Neural cell (in vitro differentiated cells): ENCODE data around the gene SLC2A4. TPM values are rescaled to one million over a fixed set of nuclear protein-coding genes. Genes with fewer than 3 reads are reported as not detected.
A peak's percentile ranks its signal among the peaks of the same experiment; 100 is the strongest.

Source experiments
- H2AFZ ChIP-seq: fragments of 200-600, 300-800 bp; sonication (generic), shearing (Covaris generic); 2 replicates; pipeline ENCODE4 v1.6.0; 2014; ENCODE audit warnings: low read depth, mild to moderate bottlenecking, antibody characterized with exemption, low read length, moderate library complexity
- H3F3A ChIP-seq: fragments of 200-600 bp; shearing (Covaris generic); 2 replicates; pipeline ENCODE4 v1.6.1; 2016; ENCODE audit warnings: mild to moderate bottlenecking, moderate library complexity, mixed read lengths, antibody characterized with exemption, low read length; ENCODE audit not compliant: insufficient read depth, poor library complexity, severe bottlenecking
- H3K27ac ChIP-seq: fragments of 200-600, 300-800 bp; sonication (generic), shearing (Covaris generic); 2 replicates; pipeline ENCODE4 v1.5.1; 2014; ENCODE audit warnings: mild to moderate bottlenecking, low read length, moderate library complexity
- H3K27me3 ChIP-seq: fragments of 300-800, 200-600 bp; sonication (generic), shearing (Covaris generic); 2 replicates; pipeline ENCODE4 v1.6.0; 2014; ENCODE audit warnings: mild to moderate bottlenecking, low read depth, low read length, moderate library complexity; ENCODE audit not compliant: insufficient read depth
- H3K36me3 ChIP-seq: fragments of 300-800, 200-600 bp; sonication (generic), shearing (Covaris generic); 2 replicates; pipeline ENCODE4 v1.5.1; 2014; ENCODE audit warnings: mild to moderate bottlenecking, antibody characterized with exemption, low read length, moderate library complexity; ENCODE audit not compliant: insufficient read depth
- H3K4me2 ChIP-seq: fragments of 300-800, 200-600 bp; sonication (generic), shearing (Covaris generic); 2 replicates; pipeline ENCODE4 v1.6.0; 2014; ENCODE audit warnings: mild to moderate bottlenecking, low read length
- H3K4me3 ChIP-seq: fragments of 300-800, 200-600 bp; sonication (generic), shearing (Covaris generic); 2 replicates; pipeline ENCODE4 v1.5.1; 2014; ENCODE audit warnings: mild to moderate bottlenecking, low read length, moderate library complexity
- H3K79me2 ChIP-seq: fragments of 200-600 bp; shearing (Covaris generic); replicated peaks from 2 replicates; pipeline ENCODE4 v1.6.0; 2014; ENCODE audit warnings: mild to moderate bottlenecking, low read length, moderate library complexity; ENCODE audit not compliant: insufficient read depth
- H3K9ac ChIP-seq: fragments of 300-800, 200-600 bp; sonication (generic), shearing (Covaris generic); 2 replicates; pipeline ENCODE4 v1.6.1; 2016; ENCODE audit warnings: mild to moderate bottlenecking, low read length, mixed read lengths
- H3K9me2 ChIP-seq: fragments of 200-600 bp; shearing (Covaris generic); 2 replicates; pipeline ENCODE4 v1.6.1; 2016; ENCODE audit warnings: mild to moderate bottlenecking, low read length, mixed read lengths; ENCODE audit not compliant: insufficient read depth
- H3K9me3 ChIP-seq: fragments of 200-600, 300-800 bp; sonication (generic), shearing (Covaris generic); 2 replicates; pipeline ENCODE4 v1.6.1; 2016; ENCODE audit warnings: mild to moderate bottlenecking, mixed run types, low read length, moderate library complexity, mixed read lengths
- H4K20me1 ChIP-seq: fragments of 200-600 bp; shearing (Covaris generic); 2 replicates; pipeline ENCODE4 v1.6.1; 2016; ENCODE audit warnings: mild to moderate bottlenecking, mixed run types; ENCODE audit not compliant: insufficient read depth
- EP300 ChIP-seq: fragments of 450-650 bp; conservative IDR thresholded peaks from 2 replicates; pipeline ENCODE4 v1.6.1; 2014; ENCODE audit warnings: antibody characterized with exemption, mild to moderate bottlenecking, moderate library complexity; ENCODE audit not compliant: poor library complexity, severe bottlenecking
- EZH2 ChIP-seq: fragments of 200-600, 300-800 bp; shearing (Covaris generic), sonication (generic); IDR thresholded peaks from 2 replicates; pipeline ENCODE4 v1.6.1; 2014; ENCODE audit warnings: antibody characterized with exemption, low read length, borderline replicate concordance, mild to moderate bottlenecking; ENCODE audit not compliant: insufficient read depth, poor library complexity, severe bottlenecking
- MXI1 ChIP-seq: fragments of 450-650 bp; conservative IDR thresholded peaks from 2 replicates; pipeline ENCODE4 v1.6.1; 2014; ENCODE audit warnings: antibody characterized with exemption, mild to moderate bottlenecking; ENCODE audit not compliant: poor library complexity, severe bottlenecking
- POLR2AphosphoS5 ChIP-seq: IDR thresholded peaks from 2 replicates; pipeline ENCODE4 v1.6.1; 2012
- RAD21 ChIP-seq: fragments of 450-650 bp; conservative IDR thresholded peaks from 2 replicates; pipeline ENCODE4 v1.6.1; 2014; ENCODE audit warnings: antibody characterized with exemption, mild to moderate bottlenecking, moderate library complexity
- SMC3 ChIP-seq: fragments of 450-650 bp; conservative IDR thresholded peaks from 2 replicates; pipeline ENCODE4 v1.6.1; 2014; ENCODE audit warnings: antibody characterized with exemption, mild to moderate bottlenecking, moderate library complexity; ENCODE audit not compliant: poor library complexity
- TAF1 ChIP-seq: IDR thresholded peaks from 2 replicates; pipeline ENCODE4 v1.6.1; 2012; ENCODE audit warnings: low read depth
- polyA plus RNA-seq: library from polyadenylated mRNA; depleted of rRNA; stranded (reverse); fragments of >200 nt; gene quantifications from 2 replicates; pipeline ENCODE4 v1.2.3, GENCODE V29; 2014
- TF ChIP-seq, protein P1 (sequence below): fragments of 450-650 bp; IDR thresholded peaks from 2 replicates; pipeline ENCODE4 v1.5.1; 2014; ENCODE audit warnings: antibody characterized with exemption, mild to moderate bottlenecking, moderate library complexity; ENCODE audit not compliant: poor library complexity, severe bottlenecking
- TF ChIP-seq, protein P2 (sequence below): IDR thresholded peaks from 2 replicates; pipeline ENCODE4 v1.6.1; 2012; ENCODE audit warnings: borderline replicate concordance

Gene SLC2A4
- polyA plus RNA-seq, 1 donor from 2014 or later, result not detected

DNA sequence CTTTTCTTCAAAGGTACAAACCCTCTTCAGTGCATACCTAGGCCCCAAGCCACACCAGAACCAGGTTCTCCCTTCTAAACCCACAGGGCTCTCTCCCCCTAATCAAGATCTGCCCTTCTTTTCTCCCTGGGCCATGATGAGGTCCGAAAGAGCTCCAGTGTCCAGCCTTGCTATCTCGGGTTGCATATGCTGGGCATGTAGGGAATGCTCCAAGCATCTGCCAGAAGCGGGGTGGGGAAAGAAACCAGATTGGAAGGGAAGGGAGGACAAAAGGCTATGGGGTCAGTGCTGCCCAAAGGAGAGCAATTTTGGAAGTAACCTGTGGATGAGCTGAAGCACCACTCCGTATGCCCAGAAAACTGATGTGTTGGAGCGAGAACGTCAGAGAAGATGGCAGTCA is 32.3 kb upstream of the SLC2A4 start:
- H3K4me3 ChIP-seq, result peak overlapping the region; percentile 70
- TF ChIP-seq SMC3 (no peak), MXI1 (no peak), EP300 (no peak), TAF1 (no peak), EZH2 (no peak), POLR2AphosphoS5 (no peak), RAD21 (no peak)
- TF ChIP-seq, protein P1, sequence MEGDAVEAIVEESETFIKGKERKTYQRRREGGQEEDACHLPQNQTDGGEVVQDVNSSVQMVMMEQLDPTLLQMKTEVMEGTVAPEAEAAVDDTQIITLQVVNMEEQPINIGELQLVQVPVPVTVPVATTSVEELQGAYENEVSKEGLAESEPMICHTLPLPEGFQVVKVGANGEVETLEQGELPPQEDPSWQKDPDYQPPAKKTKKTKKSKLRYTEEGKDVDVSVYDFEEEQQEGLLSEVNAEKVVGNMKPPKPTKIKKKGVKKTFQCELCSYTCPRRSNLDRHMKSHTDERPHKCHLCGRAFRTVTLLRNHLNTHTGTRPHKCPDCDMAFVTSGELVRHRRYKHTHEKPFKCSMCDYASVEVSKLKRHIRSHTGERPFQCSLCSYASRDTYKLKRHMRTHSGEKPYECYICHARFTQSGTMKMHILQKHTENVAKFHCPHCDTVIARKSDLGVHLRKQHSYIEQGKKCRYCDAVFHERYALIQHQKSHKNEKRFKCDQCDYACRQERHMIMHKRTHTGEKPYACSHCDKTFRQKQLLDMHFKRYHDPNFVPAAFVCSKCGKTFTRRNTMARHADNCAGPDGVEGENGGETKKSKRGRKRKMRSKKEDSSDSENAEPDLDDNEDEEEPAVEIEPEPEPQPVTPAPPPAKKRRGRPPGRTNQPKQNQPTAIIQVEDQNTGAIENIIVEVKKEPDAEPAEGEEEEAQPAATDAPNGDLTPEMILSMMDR, result no peak
- TF ChIP-seq, protein P2, sequence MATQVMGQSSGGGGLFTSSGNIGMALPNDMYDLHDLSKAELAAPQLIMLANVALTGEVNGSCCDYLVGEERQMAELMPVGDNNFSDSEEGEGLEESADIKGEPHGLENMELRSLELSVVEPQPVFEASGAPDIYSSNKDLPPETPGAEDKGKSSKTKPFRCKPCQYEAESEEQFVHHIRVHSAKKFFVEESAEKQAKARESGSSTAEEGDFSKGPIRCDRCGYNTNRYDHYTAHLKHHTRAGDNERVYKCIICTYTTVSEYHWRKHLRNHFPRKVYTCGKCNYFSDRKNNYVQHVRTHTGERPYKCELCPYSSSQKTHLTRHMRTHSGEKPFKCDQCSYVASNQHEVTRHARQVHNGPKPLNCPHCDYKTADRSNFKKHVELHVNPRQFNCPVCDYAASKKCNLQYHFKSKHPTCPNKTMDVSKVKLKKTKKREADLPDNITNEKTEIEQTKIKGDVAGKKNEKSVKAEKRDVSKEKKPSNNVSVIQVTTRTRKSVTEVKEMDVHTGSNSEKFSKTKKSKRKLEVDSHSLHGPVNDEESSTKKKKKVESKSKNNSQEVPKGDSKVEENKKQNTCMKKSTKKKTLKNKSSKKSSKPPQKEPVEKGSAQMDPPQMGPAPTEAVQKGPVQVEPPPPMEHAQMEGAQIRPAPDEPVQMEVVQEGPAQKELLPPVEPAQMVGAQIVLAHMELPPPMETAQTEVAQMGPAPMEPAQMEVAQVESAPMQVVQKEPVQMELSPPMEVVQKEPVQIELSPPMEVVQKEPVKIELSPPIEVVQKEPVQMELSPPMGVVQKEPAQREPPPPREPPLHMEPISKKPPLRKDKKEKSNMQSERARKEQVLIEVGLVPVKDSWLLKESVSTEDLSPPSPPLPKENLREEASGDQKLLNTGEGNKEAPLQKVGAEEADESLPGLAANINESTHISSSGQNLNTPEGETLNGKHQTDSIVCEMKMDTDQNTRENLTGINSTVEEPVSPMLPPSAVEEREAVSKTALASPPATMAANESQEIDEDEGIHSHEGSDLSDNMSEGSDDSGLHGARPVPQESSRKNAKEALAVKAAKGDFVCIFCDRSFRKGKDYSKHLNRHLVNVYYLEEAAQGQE, result no peak
- H3F3A ChIP-seq, result no peaks in the 10 kb centered on the region
- H3K27me3 ChIP-seq, result no peaks in the 10 kb centered on the region
- no peak overlapping the region for H2AFZ ChIP-seq
- H4K20me1 ChIP-seq, result no peaks in the 10 kb centered on the region
- no peaks in the 10 kb centered on the region for H3K36me3 ChIP-seq
- no peak overlapping the region for H3K27ac ChIP-seq
- H3K4me2 ChIP-seq, result peak overlapping the region; percentile 51
- no peak overlapping the region for H3K9ac ChIP-seq
- H3K9me3 ChIP-seq, result no peaks in the 10 kb centered on the region
- no peaks in the 10 kb centered on the region for H3K9me2 ChIP-seq
- peaks cover 55% of the 10 kb centered on the region for H3K79me2 ChIP-seq

DNA sequence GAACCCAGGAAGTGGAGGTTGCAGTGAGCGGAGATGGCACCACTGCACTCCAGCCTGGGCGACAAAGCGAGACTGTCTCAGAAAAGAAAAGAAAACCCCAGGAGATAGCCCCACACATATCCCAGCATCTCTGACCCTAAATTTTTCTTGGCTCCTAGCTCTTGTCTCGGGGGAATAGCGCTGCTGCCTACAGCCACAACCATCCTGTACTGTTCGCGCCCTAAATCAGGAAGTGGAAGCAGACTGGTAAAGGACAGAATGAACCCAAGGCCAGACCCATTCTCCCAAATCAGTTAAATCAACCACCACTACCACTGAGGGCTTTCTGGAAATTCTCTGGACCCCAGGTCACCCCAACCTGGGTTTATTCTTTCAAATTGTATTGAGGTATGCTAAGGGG is 31.7 kb upstream of the SLC2A4 start:
- Histone ChIP-seq H3F3A (no peaks in the 10 kb centered on the region), H3K9me3 (no peaks in the 10 kb centered on the region), H3K27me3 (no peaks in the 10 kb centered on the region), H3K79me2 (peaks cover 55% of the 10 kb centered on the region), H3K36me3 (no peaks in the 10 kb centered on the region), H3K4me3 (peak overlapping the region; percentile 70), H3K4me2 (peak overlapping the region; percentile 80), H3K9ac (peak overlapping the region; percentile 88), H3K9me2 (no peaks in the 10 kb centered on the region), H2AFZ (no peak overlapping the region), H4K20me1 (no peaks in the 10 kb centered on the region), H3K27ac (no peak overlapping the region)
- no peak for TF ChIP-seq EZH2
- TF ChIP-seq, protein P2, result no peak
- TF ChIP-seq MXI1, result no peak
- no peak for TF ChIP-seq TAF1
- TF ChIP-seq, protein P1, result no peak
- TF ChIP-seq EP300, result no peak
- no peak for TF ChIP-seq POLR2AphosphoS5
- TF ChIP-seq SMC3, result no peak
- TF ChIP-seq RAD21, result no peak
